ENCODE results near the gene AACS. TPM values are rescaled to one million over a fixed set of nuclear protein-coding genes. Genes with fewer than 3 reads are reported as not detected.

The AACS gene
- total and polyA plus RNA-seq, 10 donors: 5.1 to 18.9 (median 11.4) TPM

GRCh38 chr12:125076103-125076502 lies 10.9 kb downstream of the AACS start:
- Histone ChIP-seq H3K36me3 (peaks cover 0 to 73% (median 18%) of the 10 kb centered on the region in 6 donors), H3K4me3 (no peak overlapping the region)

DNA sequence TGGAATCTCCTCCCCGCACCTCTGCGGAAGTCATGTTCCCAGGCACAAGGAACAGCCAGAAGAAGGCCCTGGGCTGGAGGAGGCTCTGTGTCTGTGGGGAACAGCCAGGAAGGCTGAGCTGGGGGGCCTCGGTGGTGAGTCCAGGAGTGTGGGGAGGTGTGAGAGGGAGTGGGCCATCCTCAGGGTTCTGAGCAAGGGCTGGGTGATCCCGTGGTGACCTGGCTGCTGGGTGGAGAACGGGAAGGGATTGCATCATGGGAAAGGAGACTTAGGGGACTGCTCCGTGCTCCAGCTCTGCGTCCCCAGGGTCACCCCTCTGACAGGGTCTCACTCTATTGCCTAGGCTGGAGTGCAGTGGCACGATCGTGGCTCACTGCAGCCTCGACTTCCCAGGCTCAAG lies 13.8 kb downstream of the AACS start:
- intact Hi-C loops (cut with DNase I; ENCODE audit: low total_unique reads): no loop called here
- peaks cover 0 to 92% (median 18%) of the 10 kb centered on the region in 6 donors for H3K36me3 ChIP-seq
- H3K4me3 ChIP-seq: no peak overlapping the region
- no peaks in the 10 kb centered on the region for H3K4me1 ChIP-seq
- H3K27ac ChIP-seq: no peak overlapping the region
- no peaks in the 10 kb centered on the region for H3K9me3 ChIP-seq
- DNase-seq: peak; percentile 40
- TF ChIP-seq POLR2AphosphoS5 (IDR thresholded peaks at IDR 0.05) (no peak), POLR2A (IDR thresholded peaks at IDR 0.05) (no peak)
- TF ChIP-seq, protein P1, sequence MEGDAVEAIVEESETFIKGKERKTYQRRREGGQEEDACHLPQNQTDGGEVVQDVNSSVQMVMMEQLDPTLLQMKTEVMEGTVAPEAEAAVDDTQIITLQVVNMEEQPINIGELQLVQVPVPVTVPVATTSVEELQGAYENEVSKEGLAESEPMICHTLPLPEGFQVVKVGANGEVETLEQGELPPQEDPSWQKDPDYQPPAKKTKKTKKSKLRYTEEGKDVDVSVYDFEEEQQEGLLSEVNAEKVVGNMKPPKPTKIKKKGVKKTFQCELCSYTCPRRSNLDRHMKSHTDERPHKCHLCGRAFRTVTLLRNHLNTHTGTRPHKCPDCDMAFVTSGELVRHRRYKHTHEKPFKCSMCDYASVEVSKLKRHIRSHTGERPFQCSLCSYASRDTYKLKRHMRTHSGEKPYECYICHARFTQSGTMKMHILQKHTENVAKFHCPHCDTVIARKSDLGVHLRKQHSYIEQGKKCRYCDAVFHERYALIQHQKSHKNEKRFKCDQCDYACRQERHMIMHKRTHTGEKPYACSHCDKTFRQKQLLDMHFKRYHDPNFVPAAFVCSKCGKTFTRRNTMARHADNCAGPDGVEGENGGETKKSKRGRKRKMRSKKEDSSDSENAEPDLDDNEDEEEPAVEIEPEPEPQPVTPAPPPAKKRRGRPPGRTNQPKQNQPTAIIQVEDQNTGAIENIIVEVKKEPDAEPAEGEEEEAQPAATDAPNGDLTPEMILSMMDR (IDR thresholded peaks at IDR 0.05 in 8 of 11, conservative IDR thresholded peaks at IDR 0.05 in 3 of 11): no peak
- WGBS, 5 donors: 89 to 96% (median 91%) methylated on average over 9 to 10 of the region's 10 CpGs
- no peaks in the 10 kb centered on the region for H3K27me3 ChIP-seq (replicated peaks in 1 of 7)

More at GRCh38 chr12:125076103-125076502, 10.9 kb downstream of the AACS start:
- 87 to 95% (median 92%) methylated on average over 6 of the region's 6 CpGs for WGBS, 5 donors
- Histone ChIP-seq H3K9me3 (no peaks in the 10 kb centered on the region), H3K4me1 (no peaks in the 10 kb centered on the region), H3K27me3 (replicated peaks in 1 of 7) (no peaks in the 10 kb centered on the region), H3K27ac (no peak overlapping the region)
- TF ChIP-seq, protein P1 (IDR thresholded peaks at IDR 0.05 in 8 of 11, conservative IDR thresholded peaks at IDR 0.05 in 3 of 11): no peak
- TF ChIP-seq POLR2A (IDR thresholded peaks at IDR 0.05) (no peak), POLR2AphosphoS5 (IDR thresholded peaks at IDR 0.05) (no peak)
- intact Hi-C loops (cut with DNase I; ENCODE audit: low total_unique reads): no loop called here
- DNase-seq: peak; percentile 25

DNA sequence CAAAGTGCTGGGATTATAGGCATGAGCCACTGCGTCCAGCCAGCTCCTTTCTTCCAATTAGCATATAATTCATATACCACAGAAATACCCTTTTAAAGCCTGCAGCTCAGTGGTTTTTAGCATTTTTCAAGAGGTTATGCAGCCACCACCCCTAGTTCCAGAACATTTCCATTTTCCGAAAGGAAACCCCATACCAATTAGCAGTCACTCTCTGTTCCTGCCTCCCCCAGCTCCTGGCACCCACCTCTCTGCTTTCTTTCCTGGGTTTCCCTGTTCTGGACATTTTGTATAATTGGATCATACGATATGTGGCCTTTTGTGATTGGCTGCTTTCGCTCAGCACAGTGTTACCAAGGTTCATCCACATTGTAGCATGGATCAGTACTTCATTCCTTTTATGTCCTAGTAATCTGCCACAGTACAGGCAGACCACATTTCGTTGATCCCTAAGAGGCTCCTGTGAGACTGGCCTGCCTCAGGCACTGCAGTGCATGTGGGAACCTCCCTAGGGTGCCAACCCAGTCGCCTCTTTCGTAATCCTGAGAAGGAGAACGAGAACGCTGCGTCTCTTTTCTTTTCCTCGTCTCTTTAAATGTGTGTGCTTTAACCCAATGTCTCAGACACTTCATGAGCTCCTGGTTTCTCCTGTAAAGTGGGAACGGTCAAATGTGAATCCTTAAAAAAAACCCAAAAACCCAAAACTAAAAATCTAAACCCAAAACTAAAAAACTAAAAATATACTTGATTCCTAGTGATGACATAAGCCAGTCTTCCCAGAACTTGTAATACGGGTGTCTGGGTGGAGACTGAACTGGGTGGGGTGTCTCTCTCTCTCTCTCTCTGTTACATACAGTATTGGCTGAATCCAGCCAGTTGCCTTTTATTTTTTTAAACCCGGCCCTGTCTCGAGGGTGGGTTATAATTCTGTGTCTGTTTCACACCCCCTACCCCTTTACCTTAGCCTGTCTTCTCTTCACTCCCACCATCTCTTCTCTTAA lies 14.7 kb downstream of the AACS start:
- no peak overlapping the region for H3K4me3 ChIP-seq
- WGBS, 5 donors: 81 to 88% (median 86%) methylated on average over 15 of the region's 15 CpGs
- intact Hi-C loops (cut with DNase I; ENCODE audit: low total_unique reads): no loop called here
- H3K27ac ChIP-seq: no peak overlapping the region
- TF ChIP-seq POLR2AphosphoS5 (IDR thresholded peaks at IDR 0.05): no peak
- TF ChIP-seq, protein P1 (IDR thresholded peaks at IDR 0.05 in 8 of 11, conservative IDR thresholded peaks at IDR 0.05 in 3 of 11): no peak
- TF ChIP-seq POLR2A (IDR thresholded peaks at IDR 0.05): no peak
- no peaks in the 10 kb centered on the region for H3K4me1 ChIP-seq
- peaks cover 0 to 95% (median 21%) of the 10 kb centered on the region in 6 donors for H3K36me3 ChIP-seq
- no peak for DNase-seq
- H3K27me3 ChIP-seq (replicated peaks in 1 of 7): no peaks in the 10 kb centered on the region
- H3K9me3 ChIP-seq: no peaks in the 10 kb centered on the region

DNA sequence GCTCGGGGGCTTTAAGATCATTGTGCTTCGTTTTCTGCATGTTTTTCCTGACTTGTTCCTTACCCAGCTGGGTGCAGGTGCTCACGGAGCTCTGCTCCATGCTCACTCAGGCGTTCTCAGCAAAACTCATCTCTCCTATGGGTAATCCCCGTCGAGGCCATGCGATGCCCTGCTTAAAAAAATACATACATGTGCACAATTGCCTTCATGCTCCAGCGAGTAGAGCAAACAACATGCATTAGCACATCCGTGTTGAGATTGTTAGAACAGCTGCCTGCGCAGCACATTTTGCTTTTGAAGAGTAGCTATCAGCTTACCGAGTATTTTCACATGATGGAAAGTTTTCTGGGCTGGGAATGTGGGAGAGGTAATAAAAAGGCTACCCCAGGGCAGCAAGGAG lies 16.2 kb downstream of the AACS start:
- H3K36me3 ChIP-seq: peaks cover 0 to 95% (median 21%) of the 10 kb centered on the region in 6 donors
- TF ChIP-seq POLR2AphosphoS5 (IDR thresholded peaks at IDR 0.05) (no peak), POLR2A (IDR thresholded peaks at IDR 0.05) (no peak)
- TF ChIP-seq, protein P1 (IDR thresholded peaks at IDR 0.05 in 8 of 11, conservative IDR thresholded peaks at IDR 0.05 in 3 of 11): no peak
- no peak for DNase-seq

More for the DNA sequence above, 16.2 kb downstream of the AACS start:
- no peak overlapping the region for H3K4me3 ChIP-seq
- WGBS, 5 donors: 94 to 96% (median 95%) methylated on average over 11 of the region's 11 CpGs
- H3K4me1 ChIP-seq: no peaks in the 10 kb centered on the region
- H3K27me3 ChIP-seq (replicated peaks in 1 of 7): no peaks in the 10 kb centered on the region
- H3K9me3 ChIP-seq: no peaks in the 10 kb centered on the region
- intact Hi-C loops (cut with DNase I; ENCODE audit: low total_unique reads): no loop called here
- H3K27ac ChIP-seq: no peak overlapping the region

Measured in spleen (tissue), 11 donors.